ENCODE measurements around the gene TAS2R31.

DNA sequence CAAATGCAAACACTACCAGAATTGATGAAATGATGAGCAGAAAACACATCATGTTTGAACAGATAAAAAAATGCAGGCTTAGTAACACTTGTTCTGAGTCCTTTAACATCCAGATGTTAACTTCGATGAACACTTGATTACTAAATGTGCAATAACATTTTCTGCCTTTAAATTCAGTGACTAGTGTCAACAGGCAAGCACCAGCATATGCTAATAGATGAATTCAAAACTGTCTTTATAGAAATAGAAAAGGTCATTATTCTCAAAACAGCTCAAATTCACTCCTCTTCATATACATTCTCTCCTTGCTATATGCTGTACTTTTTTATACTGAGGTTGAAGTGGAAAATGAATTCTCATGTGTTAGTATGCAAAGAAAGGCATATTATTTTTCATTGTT is 8.7 kb downstream of the TAS2R31 start, which contains the start of gene TAS2R19:
- TF ChIP-seq, protein P1, sequence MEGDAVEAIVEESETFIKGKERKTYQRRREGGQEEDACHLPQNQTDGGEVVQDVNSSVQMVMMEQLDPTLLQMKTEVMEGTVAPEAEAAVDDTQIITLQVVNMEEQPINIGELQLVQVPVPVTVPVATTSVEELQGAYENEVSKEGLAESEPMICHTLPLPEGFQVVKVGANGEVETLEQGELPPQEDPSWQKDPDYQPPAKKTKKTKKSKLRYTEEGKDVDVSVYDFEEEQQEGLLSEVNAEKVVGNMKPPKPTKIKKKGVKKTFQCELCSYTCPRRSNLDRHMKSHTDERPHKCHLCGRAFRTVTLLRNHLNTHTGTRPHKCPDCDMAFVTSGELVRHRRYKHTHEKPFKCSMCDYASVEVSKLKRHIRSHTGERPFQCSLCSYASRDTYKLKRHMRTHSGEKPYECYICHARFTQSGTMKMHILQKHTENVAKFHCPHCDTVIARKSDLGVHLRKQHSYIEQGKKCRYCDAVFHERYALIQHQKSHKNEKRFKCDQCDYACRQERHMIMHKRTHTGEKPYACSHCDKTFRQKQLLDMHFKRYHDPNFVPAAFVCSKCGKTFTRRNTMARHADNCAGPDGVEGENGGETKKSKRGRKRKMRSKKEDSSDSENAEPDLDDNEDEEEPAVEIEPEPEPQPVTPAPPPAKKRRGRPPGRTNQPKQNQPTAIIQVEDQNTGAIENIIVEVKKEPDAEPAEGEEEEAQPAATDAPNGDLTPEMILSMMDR (IDR thresholded peaks at IDR 0.05), result no peak
- TF ChIP-seq POLR2A (IDR thresholded peaks at IDR 0.05) (no peak), POLR2AphosphoS5 (IDR thresholded peaks at IDR 0.05) (no peak), EP300 (IDR thresholded peaks at IDR 0.05; ENCODE audit: low read depth) (no peak)

Data from transverse colon (tissue), 4 donors.